Upper lobe of right lung (tissue), 1 donor: Measurements from ENCODE around the gene RARB. TPM values are rescaled to one million over a fixed set of nuclear protein-coding genes. Genes with fewer than 3 reads are reported as not detected.

Experiments used
- ATAC-seq: fragments of 200-7000 bp; cut with Tn5 transposase; one replicate; pipeline ENCODE4 v1.9.1; 2020; ENCODE audit warnings: mild to moderate bottlenecking, moderate library complexity
- DNase-seq: peaks from one replicate; pipeline ENCODE4 v3.0.0-alpha.2; 2020
- H3K27ac ChIP-seq: fragments of 200-600 bp; one replicate; pipeline ENCODE4 v1.8.0; 2022
- H3K27me3 ChIP-seq: fragments of 200-600 bp; one replicate; pipeline ENCODE4 v1.8.0; 2022; ENCODE audit warnings: mild to moderate bottlenecking
- H3K36me3 ChIP-seq: fragments of 200-600 bp; one replicate; pipeline ENCODE4 v1.8.0; 2022
- H3K4me1 ChIP-seq: fragments of 200-600 bp; one replicate; pipeline ENCODE4 v1.8.0; 2022
- H3K4me3 ChIP-seq: fragments of 200-600 bp; one replicate; pipeline ENCODE4 v1.8.0; 2022; ENCODE audit warnings: mild to moderate bottlenecking
- H3K9me3 ChIP-seq: fragments of 200-600 bp; one replicate; pipeline ENCODE4 v1.8.0; 2022
- intact Hi-C: fragments of 100-400 bp; cut with DNase I; formaldehyde crosslinking; loops from one replicate; pipeline ENCODE4 v1.11.0; 2022
- total RNA-seq: library from RNA; stranded (reverse); fragmentation: NEBNext Ultra II Directional; extraction: Animal tissue kit (Norgen Biotek cat#: 25700); gene quantifications from one replicate; pipeline ENCODE4 v1.2.1, GENCODE V29; 2021
- TF ChIP-seq, protein P1 (sequence below): fragments of 200-600 bp; IDR thresholded peaks from one replicate; pipeline ENCODE4 v1.8.0; 2022; ENCODE audit warnings: antibody characterized with exemption
- donor health status: DM: no; HTN: yes; CAD: no; lungs with severe emphysema.

RARB gene
- total RNA-seq, 1 donor from 2014 or later = 5.8 TPM

DNA sequence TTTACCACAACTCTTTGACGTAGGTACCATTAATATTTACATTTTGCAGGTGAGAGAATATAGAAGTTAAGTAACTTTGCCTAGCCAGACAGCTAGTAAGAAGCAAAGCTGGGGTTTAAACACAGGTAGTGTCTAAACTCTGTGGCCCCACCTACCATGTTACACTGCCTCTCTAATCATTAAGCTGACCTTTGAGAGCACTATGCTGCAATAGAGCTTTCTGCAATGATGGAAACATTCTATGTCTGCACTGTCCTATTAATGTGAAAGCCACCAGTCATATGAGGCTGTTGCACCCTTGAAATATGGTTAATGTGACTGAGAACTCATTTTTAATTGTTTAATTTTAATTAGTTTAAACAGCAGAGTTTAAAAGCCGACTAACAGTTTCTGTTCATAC, 6.3 kb upstream of the RARB start:
- H3K9me3 ChIP-seq = no peaks in the 10 kb centered on the region
- DNase-seq (no peak), ATAC-seq (no peak)
- intact Hi-C loops = no loop called here
- H3K4me3 ChIP-seq = no peak overlapping the region
- H3K4me1 ChIP-seq = no peaks in the 10 kb centered on the region
- H3K27ac ChIP-seq = no peak overlapping the region
- TF ChIP-seq, protein P1, sequence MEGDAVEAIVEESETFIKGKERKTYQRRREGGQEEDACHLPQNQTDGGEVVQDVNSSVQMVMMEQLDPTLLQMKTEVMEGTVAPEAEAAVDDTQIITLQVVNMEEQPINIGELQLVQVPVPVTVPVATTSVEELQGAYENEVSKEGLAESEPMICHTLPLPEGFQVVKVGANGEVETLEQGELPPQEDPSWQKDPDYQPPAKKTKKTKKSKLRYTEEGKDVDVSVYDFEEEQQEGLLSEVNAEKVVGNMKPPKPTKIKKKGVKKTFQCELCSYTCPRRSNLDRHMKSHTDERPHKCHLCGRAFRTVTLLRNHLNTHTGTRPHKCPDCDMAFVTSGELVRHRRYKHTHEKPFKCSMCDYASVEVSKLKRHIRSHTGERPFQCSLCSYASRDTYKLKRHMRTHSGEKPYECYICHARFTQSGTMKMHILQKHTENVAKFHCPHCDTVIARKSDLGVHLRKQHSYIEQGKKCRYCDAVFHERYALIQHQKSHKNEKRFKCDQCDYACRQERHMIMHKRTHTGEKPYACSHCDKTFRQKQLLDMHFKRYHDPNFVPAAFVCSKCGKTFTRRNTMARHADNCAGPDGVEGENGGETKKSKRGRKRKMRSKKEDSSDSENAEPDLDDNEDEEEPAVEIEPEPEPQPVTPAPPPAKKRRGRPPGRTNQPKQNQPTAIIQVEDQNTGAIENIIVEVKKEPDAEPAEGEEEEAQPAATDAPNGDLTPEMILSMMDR = no peak
- H3K36me3 ChIP-seq = no peaks in the 10 kb centered on the region
- H3K27me3 ChIP-seq = no peaks in the 10 kb centered on the region

DNA sequence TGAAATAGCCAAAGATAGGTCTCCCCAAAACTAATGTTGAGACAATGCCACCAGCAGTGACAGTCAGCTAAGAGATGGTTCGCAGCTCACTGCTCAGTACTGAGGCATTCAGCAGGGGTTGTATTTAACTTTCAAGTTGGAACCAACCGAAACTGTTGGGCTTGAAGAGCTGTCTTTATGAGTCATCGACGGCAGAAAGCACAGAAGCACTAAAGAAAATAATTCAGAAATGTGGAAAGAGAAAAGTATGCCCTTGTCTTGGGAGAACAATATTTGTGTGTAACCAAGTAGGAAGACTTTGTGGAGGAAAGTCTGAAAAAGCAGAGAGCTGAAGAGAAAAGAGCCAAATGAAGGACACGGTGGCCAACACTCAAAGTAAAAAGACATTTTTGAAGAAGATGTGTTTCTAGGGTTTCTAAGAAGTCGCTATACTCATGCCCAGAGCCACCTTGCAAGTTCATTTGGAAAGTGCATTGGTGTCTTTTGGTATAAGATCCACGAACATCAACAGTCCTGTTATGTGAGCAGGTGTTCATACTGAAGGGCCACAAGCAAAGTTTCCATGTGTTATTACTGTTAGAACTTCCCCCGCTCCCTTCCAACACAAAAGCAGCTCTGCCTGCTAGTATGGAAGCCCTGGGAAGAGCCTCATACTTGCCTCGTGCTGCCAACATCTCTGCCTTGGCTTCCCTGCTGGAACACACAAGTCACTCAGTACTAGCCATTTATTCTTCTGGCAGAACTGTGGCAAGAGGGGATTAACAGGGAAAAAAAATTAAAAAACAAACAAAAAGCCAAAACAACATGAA, 4.1 kb upstream of the RARB start:
- no peaks in the 10 kb centered on the region for H3K4me1 ChIP-seq
- H3K4me3 ChIP-seq = no peak overlapping the region
- no peak for ATAC-seq
- no peak for DNase-seq
- intact Hi-C loops = no loop called here
- H3K36me3 ChIP-seq = no peaks in the 10 kb centered on the region
- TF ChIP-seq, protein P1 = no peak
- no peaks in the 10 kb centered on the region for H3K9me3 ChIP-seq
- H3K27ac ChIP-seq = no peak overlapping the region
- H3K27me3 ChIP-seq = no peaks in the 10 kb centered on the region

DNA sequence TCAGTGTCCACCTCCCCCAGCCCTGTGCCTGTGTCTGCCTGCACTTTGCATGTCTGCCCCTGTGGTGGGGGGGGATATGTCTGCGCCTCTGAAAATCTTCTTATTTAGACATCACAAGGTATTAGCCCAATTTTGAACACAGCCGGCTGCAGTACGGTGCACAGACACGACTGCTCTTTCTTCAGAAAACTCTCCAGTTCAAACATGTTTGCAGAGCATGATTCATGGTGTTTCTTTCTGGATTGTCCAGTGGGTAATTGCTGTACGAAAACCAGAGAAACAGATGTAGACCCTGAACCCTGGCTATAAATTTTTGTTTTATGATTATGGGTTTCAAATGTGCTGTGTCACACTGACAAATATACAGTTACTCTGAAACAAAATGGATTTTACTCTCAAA, 3.4 kb upstream of the RARB start:
- no peaks in the 10 kb centered on the region for H3K36me3 ChIP-seq
- no peak for ATAC-seq
- DNase-seq = no peak
- intact Hi-C loops = no loop called here
- no peak overlapping the region for H3K27ac ChIP-seq
- H3K9me3 ChIP-seq = no peaks in the 10 kb centered on the region
- H3K4me1 ChIP-seq = no peaks in the 10 kb centered on the region
- TF ChIP-seq, protein P1 = no peak
- H3K27me3 ChIP-seq = no peaks in the 10 kb centered on the region
- H3K4me3 ChIP-seq = no peak overlapping the region

DNA sequence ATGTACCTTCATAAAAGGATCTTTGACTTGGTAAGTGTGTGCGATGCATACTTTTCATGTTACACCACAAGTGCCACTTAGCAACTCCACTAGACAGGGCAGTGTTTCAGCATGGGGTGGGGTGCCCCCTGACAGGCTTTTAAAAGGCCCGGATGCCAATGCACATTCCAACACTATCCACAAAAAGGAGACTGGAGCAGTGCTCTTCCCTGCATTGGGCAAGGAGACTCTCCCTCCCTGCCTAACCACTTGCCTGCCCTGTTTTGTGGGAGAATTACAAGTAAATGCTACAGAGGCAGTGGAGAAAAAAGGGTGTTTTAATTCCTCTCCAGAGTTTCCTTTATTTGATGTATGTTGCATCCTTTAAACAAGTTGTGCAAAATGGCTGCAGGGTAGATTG, 1.7 kb upstream of the RARB start:
- H3K36me3 ChIP-seq = no peaks in the 10 kb centered on the region
- intact Hi-C loops = no loop called here
- TF ChIP-seq, protein P1 = no peak
- H3K27me3 ChIP-seq = no peaks in the 10 kb centered on the region
- no peak overlapping the region for H3K4me3 ChIP-seq
- peak; percentile 83 for ATAC-seq
- no peaks in the 10 kb centered on the region for H3K9me3 ChIP-seq
- no peak for DNase-seq
- no peaks in the 10 kb centered on the region for H3K4me1 ChIP-seq
- H3K27ac ChIP-seq = no peak overlapping the region

DNA sequence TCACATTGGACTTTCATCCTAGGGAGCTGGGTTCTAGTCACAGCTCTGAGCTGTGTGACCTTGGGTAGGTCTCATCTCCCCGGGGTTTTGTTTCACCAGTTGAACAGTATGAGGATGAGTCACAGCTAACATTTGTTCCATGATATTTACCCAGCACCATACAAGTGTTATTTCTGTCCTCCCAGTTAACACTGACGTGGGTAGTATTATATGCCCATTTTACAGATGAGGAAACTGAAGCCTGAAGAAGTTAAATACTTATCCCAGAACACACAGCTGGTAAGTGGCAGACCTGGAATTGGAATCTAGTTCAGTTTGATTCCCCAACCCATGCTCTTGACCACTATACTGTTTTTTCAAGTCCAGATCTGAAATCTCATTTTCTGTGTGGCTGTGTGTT, 908 bp upstream of the RARB start:
- no peaks in the 10 kb centered on the region for H3K27me3 ChIP-seq
- peak; percentile 7 for ATAC-seq
- intact Hi-C loops = no loop called here

More for the DNA sequence above, 908 bp upstream of the RARB start:
- no peak for DNase-seq
- TF ChIP-seq, protein P1 = no peak
- no peaks in the 10 kb centered on the region for H3K4me1 ChIP-seq
- peak overlapping the region; percentile 60 for H3K4me3 ChIP-seq
- H3K27ac ChIP-seq = no peak overlapping the region
- no peaks in the 10 kb centered on the region for H3K36me3 ChIP-seq
- H3K9me3 ChIP-seq = no peaks in the 10 kb centered on the region
